ENCODE measurements around the gene FERD3L. TPM values are rescaled to one million over a fixed set of nuclear protein-coding genes. Genes with fewer than 3 reads are reported as not detected.
A peak's percentile ranks its signal among the peaks of the same experiment; 100 is the strongest.

Gene FERD3L
- total RNA-seq, 3 donors from 2014 or later = not detected

- DNase-seq = no peak
- no peak for ATAC-seq
- H3K4me3 Mint-ChIP-seq = no peak overlapping the region
- peaks cover 36% of the 10 kb centered on the region for H3K27me3 Mint-ChIP-seq (ENCODE audit: low read depth)
- no peaks in the 10 kb centered on the region for H3K4me1 Mint-ChIP-seq (ENCODE audit: low read depth)
- no peaks in the 10 kb centered on the region for H3K9me3 Mint-ChIP-seq
- no peaks in the 10 kb centered on the region for H3K36me3 Mint-ChIP-seq (ENCODE audit: insufficient read depth)
These were observed 23.1 kb downstream of the FERD3L start for GRCh38 chr7:19121977-19122588.

- Mint-ChIP-seq H3K36me3 (ENCODE audit: insufficient read depth) (no peaks in the 10 kb centered on the region), H3K4me3 (no peak overlapping the region), H3K4me1 (ENCODE audit: low read depth) (peaks cover 1% of the 10 kb centered on the region), H3K9me3 (no peaks in the 10 kb centered on the region), H3K27me3 (ENCODE audit: low read depth) (peaks cover 41% of the 10 kb centered on the region)
- DNase-seq (no peak), ATAC-seq (no peak)
These were observed 25.2 kb downstream of the FERD3L start for GRCh38 chr7:19119870-19120486.

- ATAC-seq = no peak
- Mint-ChIP-seq H3K4me3 (no peak overlapping the region), H3K27me3 (ENCODE audit: low read depth) (peaks cover 44% of the 10 kb centered on the region), H3K36me3 (ENCODE audit: insufficient read depth) (no peaks in the 10 kb centered on the region), H3K9me3 (no peaks in the 10 kb centered on the region), H3K4me1 (ENCODE audit: low read depth) (peaks cover 1% of the 10 kb centered on the region)
- DNase-seq = no peak
These were observed 25.8 kb downstream of the FERD3L start for GRCh38 chr7:19119372-19119771.

GRCh38 chr7:19118636-19119371, 26.4 kb downstream of the FERD3L start:
- peaks cover 50% of the 10 kb centered on the region for H3K27me3 Mint-ChIP-seq (ENCODE audit: low read depth)

GRCh38 chr7:19117870-19118608, 27.2 kb downstream of the FERD3L start:
- no peak overlapping the region for H3K4me3 Mint-ChIP-seq
- DNase-seq (no peak), ATAC-seq (no peak)
- no peaks in the 10 kb centered on the region for H3K9me3 Mint-ChIP-seq
- peaks cover 54% of the 10 kb centered on the region for H3K27me3 Mint-ChIP-seq (ENCODE audit: low read depth)
- H3K36me3 Mint-ChIP-seq (ENCODE audit: insufficient read depth) = no peaks in the 10 kb centered on the region
- H3K4me1 Mint-ChIP-seq (ENCODE audit: low read depth) = peaks cover 1% of the 10 kb centered on the region

More at GRCh38 chr7:19118636-19119371, 26.4 kb downstream of the FERD3L start:
- DNase-seq (no peak), ATAC-seq (no peak)
- Mint-ChIP-seq H3K4me1 (ENCODE audit: low read depth) (peaks cover 1% of the 10 kb centered on the region), H3K4me3 (no peak overlapping the region), H3K9me3 (no peaks in the 10 kb centered on the region), H3K36me3 (ENCODE audit: insufficient read depth) (no peaks in the 10 kb centered on the region)

- peak; percentile 41 to 51 for ATAC-seq
- Mint-ChIP-seq H3K36me3 (ENCODE audit: insufficient read depth) (no peaks in the 10 kb centered on the region), H3K4me1 (ENCODE audit: low read depth) (peaks cover 1% of the 10 kb centered on the region), H3K9me3 (no peaks in the 10 kb centered on the region), H3K27me3 (ENCODE audit: low read depth) (peaks cover 58% of the 10 kb centered on the region), H3K4me3 (no peak within 1 kb of the TSS)
- DNase-seq = no peak
These were observed 27.9 kb downstream of the FERD3L start, which contains the start of gene TWIST1 for GRCh38 chr7:19117091-19117869. Gene TWIST1, minus strand, starts transcription at chr7:19117636. Its CDS starts 315 bp downstream, at chr7:19117321.

- Mint-ChIP-seq H3K9me3 (no peaks in the 10 kb centered on the region), H3K4me1 (ENCODE audit: low read depth) (peaks cover 1% of the 10 kb centered on the region), H3K36me3 (ENCODE audit: insufficient read depth) (no peaks in the 10 kb centered on the region), H3K27me3 (ENCODE audit: low read depth) (peaks cover 61% of the 10 kb centered on the region), H3K4me3 (peak overlapping the region; percentile 41)
- no peak for DNase-seq
- peak in 1 of 2 donors; percentile 35 for ATAC-seq
These were observed 28.8 kb downstream of the FERD3L start for GRCh38 chr7:19116121-19117090.

- Mint-ChIP-seq H3K9me3 (no peaks in the 10 kb centered on the region), H3K4me1 (ENCODE audit: low read depth) (peaks cover 1% of the 10 kb centered on the region), H3K4me3 (no peak overlapping the region), H3K36me3 (ENCODE audit: insufficient read depth) (no peaks in the 10 kb centered on the region), H3K27me3 (ENCODE audit: low read depth) (peaks cover 67% of the 10 kb centered on the region)
- no peak for ATAC-seq
- DNase-seq = no peak
These were observed 30.7 kb downstream of the FERD3L start for GRCh38 chr7:19114551-19114855.

- Mint-ChIP-seq H3K36me3 (ENCODE audit: insufficient read depth) (no peaks in the 10 kb centered on the region), H3K27me3 (ENCODE audit: low read depth) (peaks cover 69% of the 10 kb centered on the region), H3K4me1 (ENCODE audit: low read depth) (peaks cover 1% of the 10 kb centered on the region), H3K9me3 (no peaks in the 10 kb centered on the region), H3K4me3 (no peak overlapping the region)
- ATAC-seq = no peak
- no peak for DNase-seq
These were observed 31.2 kb downstream of the FERD3L start for GRCh38 chr7:19113855-19114550.

- H3K4me3 Mint-ChIP-seq = no peak overlapping the region
- ATAC-seq = no peak
- no peak for DNase-seq
- H3K27me3 Mint-ChIP-seq (ENCODE audit: low read depth) = peaks cover 71% of the 10 kb centered on the region
- H3K9me3 Mint-ChIP-seq = no peaks in the 10 kb centered on the region
- peaks cover 1% of the 10 kb centered on the region for H3K4me1 Mint-ChIP-seq (ENCODE audit: low read depth)
- H3K36me3 Mint-ChIP-seq (ENCODE audit: insufficient read depth) = no peaks in the 10 kb centered on the region
These were observed 32.2 kb downstream of the FERD3L start for GRCh38 chr7:19113002-19113350.

- Mint-ChIP-seq H3K4me3 (no peak overlapping the region), H3K27me3 (ENCODE audit: low read depth) (peaks cover 74% of the 10 kb centered on the region), H3K4me1 (ENCODE audit: low read depth) (peaks cover 1% of the 10 kb centered on the region), H3K9me3 (no peaks in the 10 kb centered on the region), H3K36me3 (ENCODE audit: insufficient read depth) (no peaks in the 10 kb centered on the region)
- DNase-seq (no peak), ATAC-seq (no peak)
These were observed 32.8 kb downstream of the FERD3L start for GRCh38 chr7:19112274-19113001.
